Natural killer cell (primary cell): Measurements from ENCODE around the gene RPS6KA1. TPM values are rescaled to one million over a fixed set of nuclear protein-coding genes. Genes with fewer than 3 reads are reported as not detected.

ENCODE experiments used
- ATAC-seq, 3 donors: fragments of 150-1000 bp in 2 of 3; fragments of 200-7000 bp in 1 of 3; cut with Tn5 transposase; 1 replicate in 1 of 3; 2 replicates in 2 of 3; pipeline ENCODE4 v1.10.0; 2021; ENCODE audit warnings: mild to moderate bottlenecking in 2 of 3, moderate library complexity in 2 of 3
- DNase-seq, 2 donors: peaks; one replicate each; pipeline versions ENCODE4 v3.0.0 to v3.0.0-alpha.2; 2013 to 2021; ENCODE audit warnings: mixed read lengths in 1 of 2
- H3K27ac ChIP-seq: one replicate; pipeline ENCODE4 v1.5.1; 2013; ENCODE audit warnings: mild to moderate bottlenecking, low read length
- H3K27me3 ChIP-seq: one replicate; pipeline ENCODE4 v1.6.1; 2013; ENCODE audit warnings: low read length; ENCODE audit not compliant: control insufficient read depth, insufficient read depth
- H3K36me3 ChIP-seq: one replicate; pipeline ENCODE4 v1.6.1; 2013; ENCODE audit warnings: low read length; ENCODE audit not compliant: control insufficient read depth, insufficient read depth
- H3K4me1 ChIP-seq: one replicate; pipeline ENCODE4 v1.6.1; 2013; ENCODE audit warnings: low read length; ENCODE audit not compliant: control insufficient read depth, insufficient read depth
- H3K4me3 ChIP-seq: one replicate; pipeline ENCODE4 v1.5.1; 2013; ENCODE audit warnings: low read length
- H3K9me3 ChIP-seq: one replicate; pipeline ENCODE4 v1.6.1; 2013; ENCODE audit warnings: low read length; ENCODE audit not compliant: control insufficient read depth, insufficient read depth
- H3K27ac Mint-ChIP-seq, 2 donors: one replicate each; pipeline ENCODE4 v1.8.0; 2022; ENCODE audit warnings: mild to moderate bottlenecking in 2 of 2, mixed read lengths in 2 of 2, moderate library complexity in 1 of 2
- H3K27me3 Mint-ChIP-seq, 2 donors: one replicate each; pipeline ENCODE4 v1.8.0; 2022; ENCODE audit warnings: low read depth in 2 of 2, mixed read lengths in 2 of 2
- H3K36me3 Mint-ChIP-seq: one replicate; pipeline ENCODE4 v1.8.0; 2022; ENCODE audit warnings: mixed read lengths
- H3K4me1 Mint-ChIP-seq, 2 donors: one replicate each; pipeline ENCODE4 v1.8.0; 2022; ENCODE audit warnings: mixed read lengths in 2 of 2
- H3K4me3 Mint-ChIP-seq: one replicate; pipeline ENCODE4 v1.8.0; 2022; ENCODE audit warnings: mild to moderate bottlenecking, moderate library complexity, mixed read lengths
- H3K9me3 Mint-ChIP-seq, 2 donors: one replicate each; pipeline ENCODE4 v1.8.0; 2022; ENCODE audit warnings: mixed read lengths in 2 of 2
- CTCF ChIP-seq: fragments of 200-600 bp; IDR thresholded peaks from one replicate; pipeline ENCODE4 v1.8.0; 2022; ENCODE audit warnings: antibody characterized with exemption
- WGBS: methylation state at CpG from one replicate; pipeline ENCODE4 v1.1.7; 2013; ENCODE audit warnings: missing lambda C conversion rate; ENCODE audit not compliant: insufficient coverage; 5-methylcytosine and 5-hydroxymethylcytosine counted together
- intact Hi-C: fragments of 100-400 bp; cut with micrococcal nuclease; formaldehyde crosslinking; loops from one replicate; pipeline ENCODE4 v1.14.2; 2022
- total RNA-seq, 4 donors: library from RNA; stranded (reverse); fragments of 120-200 nt in 1 of 4; gene quantifications; one replicate each; pipeline versions ENCODE4 v1.2.3 to v1.2.4, GENCODE V29; 2013 to 2022

RPS6KA1 gene
- total RNA-seq = 100 to 1,000 TPM; 191 to 226 (median 215) TPM
- 161 TPM for total RNA-seq (2013)

GRCh38 chr1:26529655-26530409 is at the start of gene RPS6KA1:
Gene RPS6KA1, plus strand, starts transcription at chr1:26529761. Its CDS starts 160 bp downstream, at chr1:26529921.
- TF ChIP-seq CTCF = no peak
- H3K27me3 ChIP-seq = no peaks in the 10 kb centered on the region
- peak within 1 kb of the TSS; percentile 60 for H3K4me3 ChIP-seq
- DNase-seq (peak; percentile 63 to 82), ATAC-seq (peak; percentile 86 to 93 (median 89))
- H3K27me3 Mint-ChIP-seq = no peaks in the 10 kb centered on the region
- H3K36me3 Mint-ChIP-seq = no peaks in the 10 kb centered on the region
- H3K27ac Mint-ChIP-seq = peak within 1 kb of the TSS; percentile 78 to 89
- no peaks in the 10 kb centered on the region for H3K9me3 ChIP-seq
- WGBS = under 1% methylated on average over 86 of the region's 86 CpGs
- peaks cover 14 to 25% of the 10 kb centered on the region in 2 donors for H3K4me1 Mint-ChIP-seq
- H3K4me1 ChIP-seq = peaks cover 32% of the 10 kb centered on the region
- no peaks in the 10 kb centered on the region for H3K9me3 Mint-ChIP-seq
- H3K4me3 Mint-ChIP-seq = peak within 1 kb of the TSS; percentile 90
- intact Hi-C loops = loop anchor here (1.0 kb wide), 1 partner anchor 12 kb away; no protein-coding TSS in a partner anchor
- peak within 1 kb of the TSS; percentile 40 for H3K27ac ChIP-seq
- H3K36me3 ChIP-seq = no peaks in the 10 kb centered on the region

- no peak for TF ChIP-seq CTCF
- DNase-seq (no peak), ATAC-seq (no peak)
- intact Hi-C loops = no loop called here
- Histone ChIP-seq H3K4me3 (no peak overlapping the region), H3K9me3 (no peaks in the 10 kb centered on the region), H3K27ac (no peak overlapping the region), H3K27me3 (no peaks in the 10 kb centered on the region), H3K4me1 (no peaks in the 10 kb centered on the region), H3K36me3 (no peaks in the 10 kb centered on the region)
- Mint-ChIP-seq H3K9me3 (no peaks in the 10 kb centered on the region), H3K27ac (peak overlapping the region in 1 of 2 donors; percentile 29), H3K36me3 (no peaks in the 10 kb centered on the region), H3K27me3 (no peaks in the 10 kb centered on the region), H3K4me1 (no peaks in the 10 kb centered on the region), H3K4me3 (no peak overlapping the region)
- 98% methylated on average over 2 of the region's 2 CpGs for WGBS
Measured at GRCh38 chr1:26482921-26483320, 46.6 kb upstream of the RPS6KA1 start.

GRCh38 chr1:26483980-26484379 is 45.6 kb upstream of the RPS6KA1 start:
- no peaks in the 10 kb centered on the region for H3K4me1 ChIP-seq
- no peak overlapping the region for H3K27ac ChIP-seq
- Mint-ChIP-seq H3K27me3 (no peaks in the 10 kb centered on the region), H3K27ac (peak overlapping the region in 1 of 2 donors; percentile 38), H3K4me3 (no peak overlapping the region), H3K36me3 (no peaks in the 10 kb centered on the region), H3K4me1 (no peaks in the 10 kb centered on the region), H3K9me3 (no peaks in the 10 kb centered on the region)
- no peak for TF ChIP-seq CTCF
- ATAC-seq (no peak), DNase-seq (no peak)
- H3K36me3 ChIP-seq = no peaks in the 10 kb centered on the region
- intact Hi-C loops = no loop called here
- no peaks in the 10 kb centered on the region for H3K9me3 ChIP-seq
- H3K4me3 ChIP-seq = no peak overlapping the region
- 100% methylated on average over 1 of the region's 2 CpGs for WGBS
- no peaks in the 10 kb centered on the region for H3K27me3 ChIP-seq
